Lung (tissue), 12 donors: ENCODE results near the gene EPB41L2. TPM values are rescaled to one million over a fixed set of nuclear protein-coding genes. Genes with fewer than 3 reads are reported as not detected.
A peak's percentile ranks its signal among the peaks of the same experiment; 100 is the strongest.

Experiments used
- ATAC-seq: fragments of 200-7000 bp; cut with Tn5 transposase; one replicate; pipeline ENCODE4 v1.9.1; 2020; ENCODE audit warnings: moderate number of reproducible peaks; ENCODE audit not compliant: insufficient read depth, low FRiP score
- DNase-seq, 3 donors: peaks; one replicate each; pipeline ENCODE4 v3.0.0-alpha.2; 2013 to 2017
- H3K27ac ChIP-seq, 2 donors: one replicate each; pipeline ENCODE4 v1.5.1; 2013; ENCODE audit warnings: mild to moderate bottlenecking in 2 of 2, moderate library complexity in 2 of 2, control low read depth in 1 of 2, inconsistent platforms in 1 of 2, low read depth in 1 of 2, low read length in 1 of 2
- H3K27me3 ChIP-seq, 3 donors: one replicate each; pipeline ENCODE4 v1.5.1; 2013; ENCODE audit warnings: low read length in 2 of 3; ENCODE audit not compliant: control insufficient read depth in 3 of 3, insufficient read depth in 3 of 3
- H3K36me3 ChIP-seq, 4 donors: one replicate each; pipeline ENCODE4 v1.5.1; 2013; ENCODE audit warnings: low read length in 4 of 4, mild to moderate bottlenecking in 1 of 4, moderate library complexity in 1 of 4; ENCODE audit not compliant: control insufficient read depth in 4 of 4, insufficient read depth in 4 of 4
- H3K4me1 ChIP-seq, 5 donors: one replicate each; pipeline ENCODE4 v1.5.1; 2013; ENCODE audit warnings: low read length in 5 of 5, mild to moderate bottlenecking in 2 of 5, moderate library complexity in 1 of 5; ENCODE audit not compliant: control insufficient read depth in 5 of 5, insufficient read depth in 5 of 5
- H3K4me3 ChIP-seq: one replicate; pipeline ENCODE4 v1.5.1; 2013; ENCODE audit warnings: mild to moderate bottlenecking, control low read depth, moderate library complexity
- H3K9ac ChIP-seq, 2 donors: one replicate each; pipeline ENCODE4 v1.5.1; 2013; ENCODE audit warnings: low read length in 2 of 2, control low read depth in 1 of 2; ENCODE audit not compliant: insufficient read depth in 1 of 2
- H3K9me3 ChIP-seq, 4 donors: one replicate each; pipeline ENCODE4 v1.5.1; 2013; ENCODE audit warnings: low read length in 3 of 4, mild to moderate bottlenecking in 1 of 4, moderate library complexity in 1 of 4; ENCODE audit not compliant: control insufficient read depth in 4 of 4, insufficient read depth in 3 of 4
- WGBS, 2 donors: extraction: QIAGEN DNeasy Blood & Tissue Kit; methylation state at CpG; one replicate each; pipeline ENCODE4 v1.1.7; 2013; 5-methylcytosine and 5-hydroxymethylcytosine counted together
- polyA plus RNA-seq, 2 donors: library from polyadenylated mRNA; stranded (reverse); fragments of 200-250 nt; gene quantifications; one replicate each; pipeline ENCODE4 v1.2.1, GENCODE V29; 2013
- total RNA-seq, 2 donors: library from RNA; depleted of rRNA in 1 of 2; stranded (reverse); fragments of >200 nt in 1 of 2; gene quantifications; one replicate each; pipeline ENCODE4 v1.2.1, GENCODE V29; 2014 to 2021
- TF ChIP-seq, protein P1 (sequence below): IDR thresholded peaks from 2 replicates; pipeline ENCODE4 v1.5.1; 2012; ENCODE audit warnings: mild to moderate bottlenecking; ENCODE audit errors: control extremely low read depth, extremely low read depth
- donor health status: control.
- donor health status: control.
- donor health status: Bipolar disorder and iron deficiency.
- donor health status: healthy.
- donor health status: DM: yes; HTN: yes; CAD: no.

EPB41L2 gene
- total and polyA plus RNA-seq, 4 donors, result 21.9 to 265 (median 52.7) TPM

GRCh38 chr6:131065112-131065823 is 2.2 kb upstream of the EPB41L2 start:
- Histone ChIP-seq H3K4me3 (no peak overlapping the region), H3K27ac (no peak overlapping the region), H3K27me3 (no peaks in the 10 kb centered on the region), H3K4me1 (peaks cover 5 to 23% (median 8%) of the 10 kb centered on the region in 5 donors), H3K36me3 (no peaks in the 10 kb centered on the region), H3K9me3 (peaks cover 0 to 2% (median 0%) of the 10 kb centered on the region in 4 donors), H3K9ac (no peak overlapping the region)
- DNase-seq, result no peak
- TF ChIP-seq, protein P1, sequence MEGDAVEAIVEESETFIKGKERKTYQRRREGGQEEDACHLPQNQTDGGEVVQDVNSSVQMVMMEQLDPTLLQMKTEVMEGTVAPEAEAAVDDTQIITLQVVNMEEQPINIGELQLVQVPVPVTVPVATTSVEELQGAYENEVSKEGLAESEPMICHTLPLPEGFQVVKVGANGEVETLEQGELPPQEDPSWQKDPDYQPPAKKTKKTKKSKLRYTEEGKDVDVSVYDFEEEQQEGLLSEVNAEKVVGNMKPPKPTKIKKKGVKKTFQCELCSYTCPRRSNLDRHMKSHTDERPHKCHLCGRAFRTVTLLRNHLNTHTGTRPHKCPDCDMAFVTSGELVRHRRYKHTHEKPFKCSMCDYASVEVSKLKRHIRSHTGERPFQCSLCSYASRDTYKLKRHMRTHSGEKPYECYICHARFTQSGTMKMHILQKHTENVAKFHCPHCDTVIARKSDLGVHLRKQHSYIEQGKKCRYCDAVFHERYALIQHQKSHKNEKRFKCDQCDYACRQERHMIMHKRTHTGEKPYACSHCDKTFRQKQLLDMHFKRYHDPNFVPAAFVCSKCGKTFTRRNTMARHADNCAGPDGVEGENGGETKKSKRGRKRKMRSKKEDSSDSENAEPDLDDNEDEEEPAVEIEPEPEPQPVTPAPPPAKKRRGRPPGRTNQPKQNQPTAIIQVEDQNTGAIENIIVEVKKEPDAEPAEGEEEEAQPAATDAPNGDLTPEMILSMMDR, result no peak
- WGBS, 2 donors, result 95% methylated on average over 4 of the region's 4 CpGs
- no peak for ATAC-seq

DNA sequence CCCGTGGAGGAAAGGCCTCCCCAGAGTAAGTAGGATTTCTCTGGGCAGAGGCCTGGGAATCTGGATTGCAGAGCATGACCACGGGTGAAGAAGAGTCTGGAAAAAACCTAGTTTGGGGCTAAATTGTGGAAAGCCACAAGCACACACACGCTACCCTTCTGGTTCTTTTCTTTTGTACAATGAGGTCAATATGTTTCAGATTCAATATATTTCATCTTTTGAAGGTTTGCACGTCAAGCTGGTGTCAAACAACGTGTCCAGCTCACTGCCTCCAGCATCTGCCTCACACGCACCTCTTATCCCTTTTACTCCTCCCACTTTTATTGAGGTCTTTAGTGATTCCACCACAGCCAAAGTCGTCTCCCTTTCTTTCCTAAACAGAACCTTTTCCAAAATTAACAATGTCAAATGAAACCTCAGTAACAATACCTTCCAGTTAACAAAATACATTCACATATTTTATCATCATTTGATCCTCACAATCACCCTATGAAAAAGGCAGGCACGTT is 773 bp upstream of the EPB41L2 start:
- H3K9me3 ChIP-seq, result no peaks in the 10 kb centered on the region
- DNase-seq (no peak), ATAC-seq (no peak)
- peak overlapping the region; percentile 94 for H3K4me3 ChIP-seq
- peak overlapping the region; percentile 80 to 88 for H3K27ac ChIP-seq
- H3K9ac ChIP-seq, result peak overlapping the region in 1 of 2 donors; percentile 82
- TF ChIP-seq, protein P1, result no peak
- 32 to 49% methylated on average over 8 of the region's 8 CpGs for WGBS, 2 donors
- H3K27me3 ChIP-seq, result no peaks in the 10 kb centered on the region
- no peaks in the 10 kb centered on the region for H3K36me3 ChIP-seq
- H3K4me1 ChIP-seq, result peaks cover 5 to 24% (median 8%) of the 10 kb centered on the region in 5 donors

DNA sequence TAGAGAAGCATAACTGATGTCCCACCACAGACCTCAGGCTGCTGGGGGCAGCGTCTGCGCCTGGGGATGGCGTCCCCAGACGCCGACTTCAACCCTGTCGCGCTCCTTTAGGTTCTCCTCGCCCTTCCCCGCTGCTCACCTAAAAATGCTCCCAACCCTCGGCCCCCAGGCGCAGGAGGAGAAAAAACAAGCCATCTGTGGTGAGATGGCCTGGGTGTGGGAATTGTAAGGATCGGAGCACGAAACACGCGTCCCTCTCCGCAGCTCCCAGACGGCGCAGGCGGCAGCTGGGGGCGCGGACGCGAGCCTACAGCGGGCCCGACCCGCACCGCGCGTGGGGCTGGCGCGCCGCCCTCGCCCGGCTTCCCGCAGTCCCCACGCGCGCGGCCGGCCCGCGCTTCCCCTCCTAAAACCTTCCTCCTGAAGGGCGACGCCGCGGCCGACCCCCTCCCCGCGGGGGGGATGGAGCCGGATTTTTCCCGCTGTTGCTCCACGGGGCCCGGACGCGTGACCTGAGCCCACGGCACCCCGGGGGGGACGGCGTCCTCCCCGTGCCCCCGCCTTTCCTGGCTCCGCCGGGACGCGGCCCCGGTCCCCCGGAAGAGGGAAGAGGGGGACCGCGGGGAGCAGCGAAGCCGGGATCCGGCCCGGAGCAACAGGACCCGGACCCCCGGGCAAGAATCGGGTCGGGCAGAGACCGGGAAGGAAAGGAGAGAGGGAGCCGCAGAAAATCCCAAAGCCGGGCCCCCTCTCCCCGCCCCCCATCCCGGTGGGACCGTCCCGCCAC is 611 bp downstream of the EPB41L2 start:
- H3K27ac ChIP-seq, result peak overlapping the region; percentile 80 to 86
- 1% methylated on average over 64 to 84 of the region's 84 CpGs for WGBS, 2 donors
- peak overlapping the region in 1 of 2 donors; percentile 70 for H3K9ac ChIP-seq
- peaks cover 5 to 24% (median 8%) of the 10 kb centered on the region in 5 donors for H3K4me1 ChIP-seq
- TF ChIP-seq, protein P1, result no peak
- H3K9me3 ChIP-seq, result no peaks in the 10 kb centered on the region
- ATAC-seq, result peak; percentile 7
- H3K4me3 ChIP-seq, result peak overlapping the region; percentile 94
- peak in 2 of 3 donors; percentile 38 to 44 for DNase-seq
- no peaks in the 10 kb centered on the region for H3K27me3 ChIP-seq
- no peaks in the 10 kb centered on the region for H3K36me3 ChIP-seq
